ENCODE results near the gene CDH8.
A peak's percentile ranks its signal among the peaks of the same experiment; 100 is the strongest.

CDH8 gene

GRCh38 chr16:62046801-62047200 is 10.6 kb upstream of the CDH8 start:
- TF ChIP-seq CTCF (IDR thresholded peaks at IDR 0.05): no peak
- DNase-seq (ENCODE audit: low spot score): no peak
- no peak overlapping the region for H3K4me3 ChIP-seq
- H3K27ac ChIP-seq: no peak overlapping the region

GRCh38 chr16:62041401-62041800 is 5.2 kb upstream of the CDH8 start:
- no peak for TF ChIP-seq CTCF (IDR thresholded peaks at IDR 0.05)
- Histone ChIP-seq H3K4me3 (no peak overlapping the region), H3K27ac (no peak overlapping the region)
- no peak for DNase-seq (ENCODE audit: low spot score)

GRCh38 chr16:62038646-62039045 is 2.4 kb upstream of the CDH8 start:
- H3K4me3 ChIP-seq: no peak overlapping the region
- TF ChIP-seq CTCF (IDR thresholded peaks at IDR 0.05): no peak
- no peak for DNase-seq (ENCODE audit: low spot score)
- no peak overlapping the region for H3K27ac ChIP-seq

GRCh38 chr16:62038225-62038624 is 2.0 kb upstream of the CDH8 start:
- Histone ChIP-seq H3K27ac (no peak overlapping the region), H3K4me3 (no peak overlapping the region)
- DNase-seq (ENCODE audit: low spot score): no peak
- no peak for TF ChIP-seq CTCF (IDR thresholded peaks at IDR 0.05)

GRCh38 chr16:62036802-62037135 is 531 bp upstream of the CDH8 start:
- no peak for TF ChIP-seq CTCF (IDR thresholded peaks at IDR 0.05)
- Histone ChIP-seq H3K4me3 (no peak overlapping the region), H3K27ac (no peak overlapping the region)
- no peak for DNase-seq (ENCODE audit: low spot score)

GRCh38 chr16:62035115-62036092 is 834 bp downstream of the CDH8 start:
- no peak for DNase-seq (ENCODE audit: low spot score)
- Histone ChIP-seq H3K27ac (no peak overlapping the region), H3K4me3 (peak overlapping the region; percentile 59)
- TF ChIP-seq CTCF (IDR thresholded peaks at IDR 0.05): no peak
